Suprapubic skin (tissue), 4 donors: ENCODE measurements around the gene AQP12A.

Source experiments
- EP300 ChIP-seq: sonication (generic); formaldehyde crosslinking; IDR thresholded peaks from one replicate; pipeline ENCODE4 v1.6.1; 2017; ENCODE audit warnings: antibody characterized with exemption
- POLR2A ChIP-seq, 2 donors: fragments of 450-650 bp; IDR thresholded peaks; one replicate each; pipeline ENCODE4 v1.6.1; 2017; ENCODE audit warnings: antibody characterized with exemption in 2 of 2, mild to moderate bottlenecking in 2 of 2, moderate library complexity in 2 of 2
- POLR2AphosphoS5 ChIP-seq, 3 donors: sonication (generic); formaldehyde crosslinking; IDR thresholded peaks; one replicate each; pipeline ENCODE4 v1.6.1; 2017; ENCODE audit warnings: antibody characterized with exemption in 3 of 3
- TF ChIP-seq, protein P1 (sequence below), 2 donors: fragments of 200-600 bp in 1 of 2; fragments of 450-650 bp in 1 of 2; sonication (generic) in 1 of 2; IDR thresholded peaks; one replicate each; pipeline ENCODE4 v1.5.1; 2016 to 2019; ENCODE audit warnings: antibody characterized with exemption in 2 of 2, mild to moderate bottlenecking in 1 of 2, moderate library complexity in 1 of 2

DNA sequence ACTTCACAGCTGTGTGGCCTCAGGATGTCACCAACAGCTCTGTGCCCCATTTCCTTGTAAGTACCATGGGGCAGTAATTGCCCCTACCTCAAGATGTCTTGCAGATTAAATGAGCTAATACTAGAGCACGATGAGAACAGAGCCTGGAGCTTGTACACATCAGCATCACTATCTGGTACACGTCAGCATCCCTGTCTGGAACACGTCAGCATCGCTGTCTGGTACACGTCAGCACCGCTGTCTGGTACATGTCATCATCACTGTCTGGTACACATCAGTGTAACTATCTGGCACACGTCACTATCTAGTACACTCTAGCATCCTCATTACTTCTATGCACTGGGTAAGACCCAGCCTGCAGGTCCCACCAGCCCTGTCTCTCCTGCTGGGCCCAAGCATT lies 37.2 kb downstream of the AQP12A start:
- TF ChIP-seq, protein P1, sequence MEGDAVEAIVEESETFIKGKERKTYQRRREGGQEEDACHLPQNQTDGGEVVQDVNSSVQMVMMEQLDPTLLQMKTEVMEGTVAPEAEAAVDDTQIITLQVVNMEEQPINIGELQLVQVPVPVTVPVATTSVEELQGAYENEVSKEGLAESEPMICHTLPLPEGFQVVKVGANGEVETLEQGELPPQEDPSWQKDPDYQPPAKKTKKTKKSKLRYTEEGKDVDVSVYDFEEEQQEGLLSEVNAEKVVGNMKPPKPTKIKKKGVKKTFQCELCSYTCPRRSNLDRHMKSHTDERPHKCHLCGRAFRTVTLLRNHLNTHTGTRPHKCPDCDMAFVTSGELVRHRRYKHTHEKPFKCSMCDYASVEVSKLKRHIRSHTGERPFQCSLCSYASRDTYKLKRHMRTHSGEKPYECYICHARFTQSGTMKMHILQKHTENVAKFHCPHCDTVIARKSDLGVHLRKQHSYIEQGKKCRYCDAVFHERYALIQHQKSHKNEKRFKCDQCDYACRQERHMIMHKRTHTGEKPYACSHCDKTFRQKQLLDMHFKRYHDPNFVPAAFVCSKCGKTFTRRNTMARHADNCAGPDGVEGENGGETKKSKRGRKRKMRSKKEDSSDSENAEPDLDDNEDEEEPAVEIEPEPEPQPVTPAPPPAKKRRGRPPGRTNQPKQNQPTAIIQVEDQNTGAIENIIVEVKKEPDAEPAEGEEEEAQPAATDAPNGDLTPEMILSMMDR (IDR thresholded peaks at IDR 0.05) = no peak
- TF ChIP-seq POLR2A (IDR thresholded peaks at IDR 0.05) (no peak), POLR2AphosphoS5 (IDR thresholded peaks at IDR 0.05) (no peak), EP300 (no peak)
